Loucy (cell line): ENCODE measurements around the gene BPIFA1.

Experiments
- CTCF ChIP-seq: fragments of 200-600 bp; sonication (generic); conservative IDR thresholded peaks from 2 replicates; pipeline ENCODE4 v1.5.1; 2014; ENCODE audit warnings: mild to moderate bottlenecking, antibody characterized with exemption, low read length
- EZH2phosphoT487 ChIP-seq: fragments of 200-600 bp; IDR thresholded peaks from 2 replicates; pipeline ENCODE4 v1.6.1; 2018; ENCODE audit warnings: antibody characterized with exemption, mild to moderate bottlenecking, moderate library complexity, borderline replicate concordance

DNA sequence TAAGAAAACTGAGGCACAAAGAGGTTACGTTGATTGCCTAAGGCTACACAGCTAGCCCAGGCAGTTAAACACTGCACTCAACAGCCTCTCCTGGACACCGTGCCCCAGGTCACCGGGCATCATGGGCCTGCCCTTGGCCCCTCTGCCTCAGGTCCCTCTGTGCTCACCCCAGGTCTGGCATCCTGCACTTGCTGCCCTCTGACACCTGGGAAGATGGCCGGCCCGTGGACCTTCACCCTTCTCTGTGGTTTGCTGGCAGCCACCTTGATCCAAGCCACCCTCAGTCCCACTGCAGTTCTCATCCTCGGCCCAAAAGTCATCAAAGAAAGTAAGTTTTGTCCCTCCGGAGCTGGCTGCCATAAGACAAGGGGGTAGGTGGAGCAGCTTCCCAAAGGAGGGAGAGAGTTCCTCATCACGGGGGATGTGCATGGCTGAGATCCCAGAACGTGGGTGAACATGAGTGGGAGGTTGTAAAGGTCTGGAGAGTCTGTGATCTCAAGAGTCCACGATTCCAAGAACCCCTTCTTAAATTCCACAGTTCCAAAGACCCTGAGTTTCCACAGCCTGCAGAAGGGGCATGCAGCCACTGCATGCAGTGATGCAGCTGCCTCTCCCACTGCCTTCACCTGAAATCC, 50.2 kb downstream of the BPIFA1 start:
- TF ChIP-seq CTCF (no peak), EZH2phosphoT487 (no peak)
